Smooth muscle cell (in vitro differentiated cells): ENCODE results near the gene KDM1B. TPM values are rescaled to one million over a fixed set of nuclear protein-coding genes. Genes with fewer than 3 reads are reported as not detected.

Experiments used
- DNase-seq: peaks from one replicate; lab custom pipeline; 2025; ENCODE audit not compliant: unreplicated experiment; lab: John Stamatoyannopoulos, UW
- H2AFZ ChIP-seq: fragments of 200-600 bp; sonication (generic); 2 replicates; pipeline ENCODE4 v1.6.0; 2016; ENCODE audit warnings: antibody characterized with exemption, low read depth, mild to moderate bottlenecking
- H3F3A ChIP-seq: fragments of 200-600 bp; sonication (generic); 2 replicates; pipeline ENCODE4 v1.6.0; 2017; ENCODE audit warnings: antibody characterized with exemption, low read depth
- H3K27ac ChIP-seq: fragments of 200-600 bp; sonication (generic); 2 replicates; pipeline ENCODE4 v1.5.1; 2016; ENCODE audit warnings: low read depth, mild to moderate bottlenecking
- H3K27me3 ChIP-seq: fragments of 200-600 bp; sonication (generic); 2 replicates; pipeline ENCODE4 v1.6.1; 2016; ENCODE audit warnings: low read depth, mild to moderate bottlenecking
- H3K36me3 ChIP-seq: fragments of 200-600 bp; sonication (generic); 2 replicates; pipeline ENCODE4 v1.5.1; 2016; ENCODE audit warnings: low read depth
- H3K4me1 ChIP-seq: fragments of 200-600 bp; sonication (generic); 2 replicates; pipeline ENCODE4 v1.5.1; 2016; ENCODE audit warnings: low read depth
- H3K4me2 ChIP-seq: fragments of 200-600 bp; sonication (generic); 2 replicates; pipeline ENCODE4 v1.6.0; 2016; ENCODE audit warnings: mild to moderate bottlenecking
- H3K4me3 ChIP-seq: fragments of 200-600 bp; sonication (generic); 2 replicates; pipeline ENCODE4 v1.5.1; 2016; ENCODE audit warnings: mild to moderate bottlenecking
- H3K79me2 ChIP-seq: fragments of 200-600 bp; sonication (generic); 2 replicates; pipeline ENCODE4 v1.6.0; 2016; ENCODE audit warnings: low read depth, mild to moderate bottlenecking
- H3K9ac ChIP-seq: fragments of 200-600 bp; sonication (generic); 2 replicates; pipeline ENCODE4 v1.6.0; 2016; ENCODE audit warnings: low read depth
- H3K9me3 ChIP-seq: fragments of 200-600 bp; sonication (generic); replicated peaks from 2 replicates; pipeline ENCODE4 v1.5.1; 2016; ENCODE audit warnings: low read depth
- H4K20me1 ChIP-seq: fragments of 200-600 bp; sonication (generic); 2 replicates; pipeline ENCODE4 v1.6.0; 2016; ENCODE audit warnings: low read depth
- WGBS: methylation state at CpG from one replicate; pipeline ENCODE4 v1.1.7; 2016; ENCODE audit warnings: low lambda C conversion rate; 5-methylcytosine and 5-hydroxymethylcytosine counted together
- polyA plus RNA-seq: library from polyadenylated mRNA; unstranded; fragments of >200 nt; fragmentation: Nextera tagmentation; extraction: Ambion mirVana; gene quantifications from 2 replicates; pipeline ENCODE4 v1.2.1, GENCODE V29; 2016
- total RNA-seq: library from RNA; depleted of rRNA; stranded (reverse); fragments of >200 nt; gene quantifications from 2 replicates; pipeline ENCODE4 v1.2.3, GENCODE V29; 2014
- TF ChIP-seq, protein P1 (sequence below): fragments of 200-600 bp; sonication (generic); IDR thresholded peaks from 2 replicates; pipeline ENCODE4 v1.5.1; 2017; ENCODE audit warnings: borderline replicate concordance, mild to moderate bottlenecking, antibody characterized with exemption; ENCODE audit not compliant: insufficient read depth, poor library complexity, severe bottlenecking

Gene KDM1B
- total and polyA plus RNA-seq, 2 experiments from 2014 or later: 8.2 to 15.8 TPM

DNA sequence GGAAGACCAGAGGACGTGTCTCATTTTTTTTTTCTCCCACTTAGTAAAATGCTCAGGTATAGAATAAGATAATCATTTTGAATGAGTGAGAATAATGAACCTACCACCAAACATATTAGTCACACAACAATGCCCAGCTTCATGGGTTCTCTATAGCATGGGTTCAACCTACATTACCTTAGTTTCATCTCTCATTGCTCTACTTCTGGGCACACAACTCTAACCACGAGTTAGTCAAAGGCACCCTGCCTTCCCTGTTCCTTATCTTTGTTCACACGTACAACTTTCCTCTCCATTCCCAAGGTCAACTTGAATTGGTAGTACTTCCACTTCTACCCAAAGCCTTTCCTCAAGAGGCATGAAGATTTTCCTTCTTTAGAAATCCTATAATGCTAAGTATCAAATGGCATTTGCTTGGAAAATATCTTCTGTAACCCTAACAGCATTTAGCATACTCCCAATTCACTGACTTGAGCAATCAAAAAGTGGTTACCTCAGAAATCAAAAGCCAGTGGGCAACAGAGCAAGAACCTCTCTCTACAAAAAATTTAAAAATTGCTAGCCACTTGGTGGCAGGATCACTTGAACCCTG, 88.2 kb downstream of the KDM1B start:
- no peaks in the 10 kb centered on the region for H3F3A ChIP-seq
- H3K4me1 ChIP-seq: no peaks in the 10 kb centered on the region
- H2AFZ ChIP-seq: no peak overlapping the region
- H3K9ac ChIP-seq: no peak overlapping the region
- no peak overlapping the region for H3K27ac ChIP-seq
- H3K4me2 ChIP-seq: no peak overlapping the region
- WGBS: 98% methylated on average over 3 of the region's 3 CpGs
- H3K4me3 ChIP-seq: no peak overlapping the region
- no peaks in the 10 kb centered on the region for H3K27me3 ChIP-seq
- H3K9me3 ChIP-seq: no peaks in the 10 kb centered on the region
- TF ChIP-seq, protein P1, sequence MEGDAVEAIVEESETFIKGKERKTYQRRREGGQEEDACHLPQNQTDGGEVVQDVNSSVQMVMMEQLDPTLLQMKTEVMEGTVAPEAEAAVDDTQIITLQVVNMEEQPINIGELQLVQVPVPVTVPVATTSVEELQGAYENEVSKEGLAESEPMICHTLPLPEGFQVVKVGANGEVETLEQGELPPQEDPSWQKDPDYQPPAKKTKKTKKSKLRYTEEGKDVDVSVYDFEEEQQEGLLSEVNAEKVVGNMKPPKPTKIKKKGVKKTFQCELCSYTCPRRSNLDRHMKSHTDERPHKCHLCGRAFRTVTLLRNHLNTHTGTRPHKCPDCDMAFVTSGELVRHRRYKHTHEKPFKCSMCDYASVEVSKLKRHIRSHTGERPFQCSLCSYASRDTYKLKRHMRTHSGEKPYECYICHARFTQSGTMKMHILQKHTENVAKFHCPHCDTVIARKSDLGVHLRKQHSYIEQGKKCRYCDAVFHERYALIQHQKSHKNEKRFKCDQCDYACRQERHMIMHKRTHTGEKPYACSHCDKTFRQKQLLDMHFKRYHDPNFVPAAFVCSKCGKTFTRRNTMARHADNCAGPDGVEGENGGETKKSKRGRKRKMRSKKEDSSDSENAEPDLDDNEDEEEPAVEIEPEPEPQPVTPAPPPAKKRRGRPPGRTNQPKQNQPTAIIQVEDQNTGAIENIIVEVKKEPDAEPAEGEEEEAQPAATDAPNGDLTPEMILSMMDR: no peak
- peaks cover 11% of the 10 kb centered on the region for H3K36me3 ChIP-seq
- peaks cover 9% of the 10 kb centered on the region for H3K79me2 ChIP-seq
- no peaks in the 10 kb centered on the region for H4K20me1 ChIP-seq
- DNase-seq: no peak

DNA sequence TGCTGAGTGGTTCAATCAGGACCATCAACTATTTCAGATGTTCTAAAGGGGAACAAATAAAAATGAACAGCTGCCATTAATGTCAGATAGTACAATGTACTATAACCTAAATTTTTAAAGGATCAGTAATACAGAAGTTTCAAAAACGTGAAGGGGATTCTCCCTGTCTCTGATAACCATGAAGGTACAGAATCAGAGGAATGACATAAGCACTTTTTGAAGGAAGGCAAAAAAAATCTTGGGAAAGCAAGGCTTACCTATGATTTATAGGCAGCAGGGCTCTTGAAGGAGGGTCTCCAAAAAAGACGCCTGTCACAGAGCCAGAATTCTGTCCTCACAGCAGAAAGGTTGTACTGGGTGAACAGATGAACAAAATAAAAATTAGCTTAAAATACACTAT, 89.0 kb downstream of the KDM1B start:
- Histone ChIP-seq H3K4me3 (no peak overlapping the region), H3K9ac (no peak overlapping the region), H3K27me3 (no peaks in the 10 kb centered on the region), H3K79me2 (peaks cover 13% of the 10 kb centered on the region), H2AFZ (no peak overlapping the region), H4K20me1 (no peaks in the 10 kb centered on the region), H3K27ac (no peak overlapping the region), H3K36me3 (peaks cover 11% of the 10 kb centered on the region), H3F3A (no peaks in the 10 kb centered on the region), H3K4me1 (no peaks in the 10 kb centered on the region), H3K9me3 (no peaks in the 10 kb centered on the region), H3K4me2 (no peak overlapping the region)
- TF ChIP-seq, protein P1: no peak
- DNase-seq: no peak
- 93% methylated on average over 2 of the region's 2 CpGs for WGBS

DNA sequence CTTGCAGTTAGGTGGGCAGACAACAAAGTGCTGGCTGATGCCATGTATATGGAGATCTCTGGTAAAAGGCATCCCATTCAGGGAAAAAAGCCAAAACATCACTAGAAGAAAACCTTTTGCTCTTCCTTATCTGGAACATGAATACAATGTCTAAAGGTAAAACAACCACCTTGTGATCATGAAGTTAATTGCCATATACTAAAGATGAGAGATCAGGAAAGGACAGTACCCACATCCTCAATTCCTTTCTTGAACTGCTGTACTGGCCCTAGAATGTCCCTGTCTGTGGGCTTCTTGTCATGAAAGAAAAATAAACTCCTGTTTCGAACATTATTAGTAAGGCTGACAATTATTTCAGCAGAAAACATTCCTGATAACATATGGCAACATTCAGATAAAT, 89.9 kb downstream of the KDM1B start:
- H3K79me2 ChIP-seq: peaks cover 20% of the 10 kb centered on the region
- H3F3A ChIP-seq: no peaks in the 10 kb centered on the region
- no peak overlapping the region for H3K4me3 ChIP-seq
- H3K27me3 ChIP-seq: no peaks in the 10 kb centered on the region
- H3K9ac ChIP-seq: no peak overlapping the region
- peaks cover 11% of the 10 kb centered on the region for H3K36me3 ChIP-seq
- 91% methylated on average over 1 of the region's 1 CpG for WGBS
- no peaks in the 10 kb centered on the region for H3K4me1 ChIP-seq
- no peaks in the 10 kb centered on the region for H4K20me1 ChIP-seq
- no peak for DNase-seq
- H3K27ac ChIP-seq: no peak overlapping the region
- H2AFZ ChIP-seq: no peak overlapping the region
- H3K4me2 ChIP-seq: no peak overlapping the region
- H3K9me3 ChIP-seq: no peaks in the 10 kb centered on the region
- TF ChIP-seq, protein P1: no peak

DNA sequence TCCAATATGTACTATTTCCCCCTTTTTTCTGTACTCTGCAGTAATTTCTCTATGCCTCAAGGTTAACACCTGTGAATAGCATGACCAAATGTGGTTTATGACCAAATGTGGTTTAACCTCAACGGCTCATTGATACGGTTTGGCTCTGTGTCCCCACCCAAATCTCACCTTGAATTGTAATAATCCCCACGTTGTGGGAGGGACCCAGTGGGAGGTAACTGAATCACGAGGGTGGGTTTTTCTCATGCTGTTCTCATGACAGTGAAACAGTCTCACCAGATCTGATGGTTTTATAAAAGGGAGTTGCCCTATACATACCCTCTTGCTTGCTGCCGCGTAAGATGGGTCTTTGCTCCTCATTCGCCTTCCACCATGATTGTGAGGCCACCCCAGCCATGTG, 90.4 kb downstream of the KDM1B start:
- no peaks in the 10 kb centered on the region for H3K9me3 ChIP-seq
- 93% methylated on average over 7 of the region's 7 CpGs for WGBS
- no peak overlapping the region for H2AFZ ChIP-seq
- no peaks in the 10 kb centered on the region for H3K27me3 ChIP-seq
- peak overlapping the region; percentile 21 for H3K27ac ChIP-seq
- H3K4me3 ChIP-seq: no peak overlapping the region
- no peak for DNase-seq
- H3K9ac ChIP-seq: no peak overlapping the region
- peaks cover 11% of the 10 kb centered on the region for H3K36me3 ChIP-seq
- TF ChIP-seq, protein P1: no peak
- H3F3A ChIP-seq: no peaks in the 10 kb centered on the region
- no peak overlapping the region for H3K4me2 ChIP-seq
- H3K79me2 ChIP-seq: peaks cover 20% of the 10 kb centered on the region
- no peaks in the 10 kb centered on the region for H3K4me1 ChIP-seq
- H4K20me1 ChIP-seq: no peaks in the 10 kb centered on the region
